ENCODE measurements around the gene TREM1.
"Not testable (repeated sequence)": the region's sequence is repeated elsewhere in the genome, so short reads cannot be mapped to it uniquely, and the experiment has no call there.

The TREM1 gene

GRCh38 chr6:41258196-41258493, 28.3 kb downstream of the TREM1 start:
- no peak overlapping the region for H3K27ac ChIP-seq (ENCODE audit: low read length)
- H3K36me3 ChIP-seq (ENCODE audit: control insufficient read depth, insufficient read depth, low read length), result no peaks in the 10 kb centered on the region
- WGBS (ENCODE audit: insufficient coverage, insufficient read length), result no CpG with 5 or more reads among the region's 1 CpG
- H3K9me3 ChIP-seq (ENCODE audit: control insufficient read depth, insufficient read depth, low read length), result no peaks in the 10 kb centered on the region; the same call in none of the 2 replicates
- no peaks in the 10 kb centered on the region for H3K4me1 ChIP-seq (ENCODE audit: control insufficient read depth, insufficient read depth, low read length)
- no peaks in the 10 kb centered on the region for H3K27me3 ChIP-seq (ENCODE audit: control insufficient read depth, insufficient read depth, low read length)
- H3K4me3 ChIP-seq (ENCODE audit: low read length), result no peak overlapping the region
- no peak for DNase-seq (ENCODE audit: low read depth, low spot score)

GRCh38 chr6:41257369-41258195, 28.9 kb downstream of the TREM1 start:
- no peaks in the 10 kb centered on the region for H3K36me3 ChIP-seq (ENCODE audit: control insufficient read depth, insufficient read depth, low read length)
- H3K4me3 ChIP-seq (ENCODE audit: low read length), result no peak overlapping the region
- H3K27me3 ChIP-seq (ENCODE audit: control insufficient read depth, insufficient read depth, low read length), result no peaks in the 10 kb centered on the region
- DNase-seq (ENCODE audit: low read depth, low spot score), result no peak
- no peaks in the 10 kb centered on the region; the same call in none of the 2 replicates for H3K9me3 ChIP-seq (ENCODE audit: control insufficient read depth, insufficient read depth, low read length)
- no peaks in the 10 kb centered on the region for H3K4me1 ChIP-seq (ENCODE audit: control insufficient read depth, insufficient read depth, low read length)
- no CpG with 5 or more reads among the region's 2 CpGs for WGBS (ENCODE audit: insufficient coverage, insufficient read length)
- H3K27ac ChIP-seq (ENCODE audit: low read length), result no peak overlapping the region

GRCh38 chr6:41256383-41256782, 30.1 kb downstream of the TREM1 start:
- no CpG with 5 or more reads among the region's 1 CpG for WGBS (ENCODE audit: insufficient coverage, insufficient read length)
- H3K4me3 ChIP-seq (ENCODE audit: low read length), result no peak overlapping the region
- H3K36me3 ChIP-seq (ENCODE audit: control insufficient read depth, insufficient read depth, low read length), result no peaks in the 10 kb centered on the region
- no peak for DNase-seq (ENCODE audit: low read depth, low spot score)
- H3K27me3 ChIP-seq (ENCODE audit: control insufficient read depth, insufficient read depth, low read length), result no peaks in the 10 kb centered on the region
- H3K27ac ChIP-seq (ENCODE audit: low read length), result no peak overlapping the region
- H3K4me1 ChIP-seq (ENCODE audit: control insufficient read depth, insufficient read depth, low read length), result no peaks in the 10 kb centered on the region
- H3K9me3 ChIP-seq (ENCODE audit: control insufficient read depth, insufficient read depth, low read length), result no peaks in the 10 kb centered on the region; the same call in none of the 2 replicates

GRCh38 chr6:41255638-41256246, 30.7 kb downstream of the TREM1 start:
- no peaks in the 10 kb centered on the region for H3K4me1 ChIP-seq (ENCODE audit: control insufficient read depth, insufficient read depth, low read length)
- no peaks in the 10 kb centered on the region for H3K36me3 ChIP-seq (ENCODE audit: control insufficient read depth, insufficient read depth, low read length)
- no peak for DNase-seq (ENCODE audit: low read depth, low spot score)
- no peak overlapping the region for H3K4me3 ChIP-seq (ENCODE audit: low read length)
- WGBS (ENCODE audit: insufficient coverage, insufficient read length), result no CpG with 5 or more reads among the region's 5 CpGs
- H3K27me3 ChIP-seq (ENCODE audit: control insufficient read depth, insufficient read depth, low read length), result no peaks in the 10 kb centered on the region
- H3K27ac ChIP-seq (ENCODE audit: low read length), result no peak overlapping the region
- no peaks in the 10 kb centered on the region; the same call in none of the 2 replicates for H3K9me3 ChIP-seq (ENCODE audit: control insufficient read depth, insufficient read depth, low read length)

- Histone ChIP-seq H3K36me3 (ENCODE audit: control insufficient read depth, insufficient read depth, low read length) (no peaks in the 10 kb centered on the region), H3K27ac (ENCODE audit: low read length) (no peak overlapping the region), H3K4me3 (ENCODE audit: low read length) (no peak overlapping the region), H3K4me1 (ENCODE audit: control insufficient read depth, insufficient read depth, low read length) (no peaks in the 10 kb centered on the region), H3K9me3 (ENCODE audit: control insufficient read depth, insufficient read depth, low read length) (no peaks in the 10 kb centered on the region; the same call in none of the 2 replicates), H3K27me3 (ENCODE audit: control insufficient read depth, insufficient read depth, low read length) (no peaks in the 10 kb centered on the region)
- DNase-seq (ENCODE audit: low read depth, low spot score), result no peak
These were observed 31.4 kb downstream of the TREM1 start for GRCh38 chr6:41255110-41255509.

GRCh38 chr6:41252401-41253169, 33.9 kb downstream of the TREM1 start:
- DNase-seq (ENCODE audit: low read depth, low spot score), result no peak
- WGBS (ENCODE audit: insufficient coverage, insufficient read length), result 100% methylated on average over 1 of the region's 3 CpGs
- no peaks in the 10 kb centered on the region for H3K9me3 ChIP-seq (ENCODE audit: control insufficient read depth, insufficient read depth, low read length)

GRCh38 chr6:41247882-41248705, 38.4 kb downstream of the TREM1 start:
- no peak for DNase-seq (ENCODE audit: low read depth, low spot score)
- H3K9me3 ChIP-seq (ENCODE audit: control insufficient read depth, insufficient read depth, low read length), result no peaks in the 10 kb centered on the region
- no peaks in the 10 kb centered on the region for H3K27me3 ChIP-seq (ENCODE audit: control insufficient read depth, insufficient read depth, low read length)
- H3K4me3 ChIP-seq (ENCODE audit: low read length), result no peak overlapping the region
- H3K36me3 ChIP-seq (ENCODE audit: control insufficient read depth, insufficient read depth, low read length), result no peaks in the 10 kb centered on the region
- no peak overlapping the region for H3K27ac ChIP-seq (ENCODE audit: low read length)
- H3K4me1 ChIP-seq (ENCODE audit: control insufficient read depth, insufficient read depth, low read length), result no peaks in the 10 kb centered on the region
- WGBS (ENCODE audit: insufficient coverage, insufficient read length), result no CpG with 5 or more reads among the region's 7 CpGs

More at GRCh38 chr6:41252401-41253169, 33.9 kb downstream of the TREM1 start:
- Histone ChIP-seq H3K27ac (ENCODE audit: low read length) (no peak overlapping the region), H3K36me3 (ENCODE audit: control insufficient read depth, insufficient read depth, low read length) (no peaks in the 10 kb centered on the region), H3K4me1 (ENCODE audit: control insufficient read depth, insufficient read depth, low read length) (no peaks in the 10 kb centered on the region), H3K27me3 (ENCODE audit: control insufficient read depth, insufficient read depth, low read length) (no peaks in the 10 kb centered on the region), H3K4me3 (ENCODE audit: low read length) (no peak overlapping the region)

- no peak overlapping the region for H3K4me3 ChIP-seq (ENCODE audit: low read length)
- no peak overlapping the region for H3K27ac ChIP-seq (ENCODE audit: low read length)
- H3K36me3 ChIP-seq (ENCODE audit: control insufficient read depth, insufficient read depth, low read length), result no peaks in the 10 kb centered on the region
- no peaks in the 10 kb centered on the region for H3K27me3 ChIP-seq (ENCODE audit: control insufficient read depth, insufficient read depth, low read length)
- no peak for DNase-seq (ENCODE audit: low read depth, low spot score)
- no peaks in the 10 kb centered on the region for H3K9me3 ChIP-seq (ENCODE audit: control insufficient read depth, insufficient read depth, low read length)
- WGBS (ENCODE audit: insufficient coverage, insufficient read length), result no CpG with 5 or more reads among the region's 9 CpGs
- H3K4me1 ChIP-seq (ENCODE audit: control insufficient read depth, insufficient read depth, low read length), result no peaks in the 10 kb centered on the region; the same call in 1 of the 2 replicates
These were observed 39.1 kb downstream of the TREM1 start for GRCh38 chr6:41247288-41247865.

- not testable (repeated sequence) for H3K4me3 ChIP-seq (ENCODE audit: low read length); H3K36me3 ChIP-seq (ENCODE audit: control insufficient read depth, insufficient read depth, low read length); DNase-seq (ENCODE audit: low read depth, low spot score); H3K27me3 ChIP-seq (ENCODE audit: control insufficient read depth, insufficient read depth, low read length); H3K9me3 ChIP-seq (ENCODE audit: control insufficient read depth, insufficient read depth, low read length); H3K27ac ChIP-seq (ENCODE audit: low read length); H3K4me1 ChIP-seq (ENCODE audit: control insufficient read depth, insufficient read depth, low read length)
- WGBS (ENCODE audit: insufficient coverage, insufficient read length), result no CpG with 5 or more reads among the region's 4 CpGs
These were observed 40.0 kb downstream of the TREM1 start for GRCh38 chr6:41246529-41246928.

Measured in iPS DF 6.9 (cell line).